A549 treated with ZK216348 at 1 μM for 4 hours (cell line): ENCODE results near the gene KRT84. TPM values are rescaled to one million over a fixed set of nuclear protein-coding genes. Genes with fewer than 3 reads are reported as not detected.

ENCODE experiments used
- total RNA-seq: library from RNA; stranded (reverse); fragments of 200-300 nt; extraction: Qiagen RNA extraction; gene quantifications from 5 replicates; pipeline ENCODE4 v1.2.3, GENCODE V29; 2022; ENCODE audit warnings: low read depth

Gene KRT84
- not detected in 5 replicates for total RNA-seq

GRCh38 chr12:52385226-52385702 is at the start of gene KRT84:
Gene KRT84 (minus strand): TSS chr12:52385652. CDS start chr12:52385585, 67 bp downstream.

GRCh38 chr12:52434081-52434733 is 48.8 kb upstream of the KRT84 start, which contains the start of gene KRT75:
Gene KRT75 (minus strand): TSS chr12:52434371. CDS start chr12:52434304, 67 bp downstream.

GRCh38 chr12:52405922-52406385 is 20.5 kb upstream of the KRT84 start, which contains the start of gene KRT82:
Gene KRT82 (minus strand): TSS chr12:52406335. CDS start chr12:52406277, 58 bp downstream.

GRCh38 chr12:52366738-52367485 is 18.5 kb downstream of the KRT84 start, which contains the start of gene KRT85:
Gene KRT85 (minus strand): TSS chr12:52367481. CDS start chr12:52367405, 76 bp downstream.

Other genes starting within 250 kb of the KRT84 start
- gene KRT80, start 193.6 kb downstream of the KRT84 start, total RNA-seq, result 37.5 to 66.0 TPM (median 57.9 TPM) in 5 replicates
- gene KRT7, start 152.4 kb downstream of the KRT84 start, total RNA-seq, result 3,669 to 5,808 TPM (median 4,897 TPM) in 5 replicates
- 32.5 to 48.5 TPM (median 46.2 TPM) in 5 replicates for gene KRT86, start 111.0 kb downstream of the KRT84 start, total RNA-seq
- 2,470 to 4,224 TPM (median 3,729 TPM) in 5 replicates for gene KRT81, start 94.1 kb downstream of the KRT84 start, total RNA-seq
- 2.9 to 6.1 TPM (median 5.1 TPM) in 5 replicates for gene KRT83, start 64.3 kb downstream of the KRT84 start, total RNA-seq
- gene KRT85, start 18.2 kb downstream of the KRT84 start, total RNA-seq, result not detected in 5 replicates
- not detected in 5 replicates for gene KRT82, start 20.7 kb upstream of the KRT84 start, total RNA-seq
- 0.12 to 0.20 TPM (median 0.16 TPM) in 4 of 5 replicates, not detected in the other for gene KRT75, start 48.7 kb upstream of the KRT84 start, total RNA-seq
- 0.11 TPM in 1 of 5 replicates, not detected in the others for gene KRT6B, start 66.5 kb upstream of the KRT84 start, total RNA-seq
- not detected in 5 replicates for gene KRT6C, start 88.2 kb upstream of the KRT84 start, total RNA-seq
- 3.0 to 5.6 TPM (median 5.1 TPM) in 5 replicates for gene KRT6A, start 107.6 kb upstream of the KRT84 start, total RNA-seq
- 0.20 to 0.49 TPM (median 0.25 TPM) in 5 replicates for gene KRT5, start 134.7 kb upstream of the KRT84 start, total RNA-seq
- not detected in 5 replicates for gene KRT71, start 167.5 kb upstream of the KRT84 start, total RNA-seq
- not detected in 5 replicates for gene KRT74, start 188.2 kb upstream of the KRT84 start, total RNA-seq
- gene KRT72, start 215.8 kb upstream of the KRT84 start, total RNA-seq, result not detected in 5 replicates
- gene KRT73, start 232.9 kb upstream of the KRT84 start, total RNA-seq, result not detected in 5 replicates